SH-SY5Y (cell line): Measurements from ENCODE around the gene HERC2.

Experiments used
- GATA2 ChIP-seq: IDR thresholded peaks from 2 replicates; pipeline ENCODE4 v1.6.1; 2011; ENCODE audit warnings: mild to moderate bottlenecking, low read depth, low read length
- GATA3 ChIP-seq: IDR thresholded peaks from 2 replicates; pipeline ENCODE4 v1.6.1; 2011; ENCODE audit warnings: low read depth, mild to moderate bottlenecking, low read length, moderate library complexity

- TF ChIP-seq GATA2 (no peak), GATA3 (no peak)
Observed at GRCh38 chr15:28107904-28108275, 214.1 kb downstream of the HERC2 start.
